Measurements from ENCODE around the gene RMI2.

GRCh38 chr16:11370084-11370931, 25.0 kb downstream of the RMI2 start:
- TF ChIP-seq CTCF (conservative IDR thresholded peaks at IDR 0.05 in 1 of 2, IDR thresholded peaks at IDR 0.05 in 1 of 2; ENCODE audit: low read depth in 1 of 2, low read length in 2 of 2) (no peak), EZH2 (IDR thresholded peaks at IDR 0.05; ENCODE audit: low read length, missing control alignments) (no peak)
